Neural progenitor cell (in vitro differentiated cells): Measurements from ENCODE around the gene HTR2B. TPM values are rescaled to one million over a fixed set of nuclear protein-coding genes. Genes with fewer than 3 reads are reported as not detected.
A peak's percentile ranks its signal among the peaks of the same experiment; 100 is the strongest.

ENCODE experiments used
- DNase-seq: peaks from one replicate; pipeline ENCODE4 v3.0.0-alpha.2; 2016; ENCODE audit warnings: low spot score
- H2AFZ ChIP-seq: fragments of 200-600 bp; sonication (generic); replicated peaks from 2 replicates; pipeline ENCODE4 v1.6.1; 2016; ENCODE audit warnings: antibody characterized with exemption
- H3F3A ChIP-seq: fragments of 200-600 bp; sonication (generic); 2 replicates; pipeline ENCODE4 v1.6.1; 2016; ENCODE audit warnings: antibody characterized with exemption, low read depth
- H3K27ac ChIP-seq: fragments of 200-600 bp; sonication (generic); 2 replicates; pipeline ENCODE4 v1.5.1; 2016; ENCODE audit warnings: mild to moderate bottlenecking
- H3K27me3 ChIP-seq: fragments of 200-600 bp; sonication (generic); 2 replicates; pipeline ENCODE4 v1.6.1; 2016; ENCODE audit warnings: mild to moderate bottlenecking, moderate library complexity
- H3K36me3 ChIP-seq: fragments of 200-600 bp; sonication (generic); 2 replicates; pipeline ENCODE4 v1.5.1; 2016
- H3K4me1 ChIP-seq: fragments of 200-600 bp; sonication (generic); 2 replicates; pipeline ENCODE4 v1.6.1; 2016; ENCODE audit warnings: mixed run types
- H3K4me2 ChIP-seq: fragments of 200-600 bp; sonication (generic); 2 replicates; pipeline ENCODE4 v1.6.1; 2016
- H3K4me3 ChIP-seq: fragments of 200-600 bp; sonication (generic); 2 replicates; pipeline ENCODE4 v1.5.1; 2016
- H3K79me2 ChIP-seq: fragments of 200-600 bp; sonication (generic); 2 replicates; pipeline ENCODE4 v1.6.1; 2016; ENCODE audit warnings: low read depth
- H3K9ac ChIP-seq: fragments of 200-600 bp; sonication (generic); 2 replicates; pipeline ENCODE4 v1.6.1; 2016
- H3K9me3 ChIP-seq: fragments of 200-600 bp; sonication (generic); 2 replicates; pipeline ENCODE4 v1.5.1; 2016; ENCODE audit warnings: low read depth
- H4K20me1 ChIP-seq: fragments of 200-600 bp; sonication (generic); 2 replicates; pipeline ENCODE4 v1.6.1; 2016; ENCODE audit warnings: low read depth
- H3K27ac Mint-ChIP-seq: 3 replicates; pipeline ENCODE4 v1.8.0; 2021; ENCODE audit warnings: mixed read lengths
- H3K27me3 Mint-ChIP-seq: 2 replicates; pipeline ENCODE4 v1.8.0; 2022; ENCODE audit warnings: low read depth, mild to moderate bottlenecking, inconsistent platforms, moderate library complexity, mixed read lengths; ENCODE audit not compliant: insufficient read depth
- H3K36me3 Mint-ChIP-seq: 3 replicates; pipeline ENCODE4 v1.8.0; 2021; ENCODE audit warnings: mixed read lengths
- H3K4me1 Mint-ChIP-seq: 3 replicates; pipeline ENCODE4 v1.8.0; 2021; ENCODE audit warnings: mixed read lengths
- H3K4me3 Mint-ChIP-seq: 3 replicates; pipeline ENCODE4 v1.8.0; 2021; ENCODE audit warnings: mild to moderate bottlenecking, moderate library complexity, mixed read lengths
- H3K9me3 Mint-ChIP-seq: 3 replicates; pipeline ENCODE4 v1.8.0; 2020; ENCODE audit warnings: mixed read lengths
- EZH2 ChIP-seq: fragments of 200-600 bp; sonication (generic); IDR thresholded peaks from 2 replicates; pipeline ENCODE4 v1.6.1; 2017; ENCODE audit warnings: antibody characterized with exemption, mild to moderate bottlenecking, moderate library complexity
- EZH2phosphoT487 ChIP-seq: fragments of 200-600 bp; sonication (generic); IDR thresholded peaks from 2 replicates; pipeline ENCODE4 v1.6.1; 2017; ENCODE audit warnings: antibody characterized with exemption
- total RNA-seq: library from RNA; depleted of rRNA; stranded (reverse); fragments of >200 nt; gene quantifications from 2 replicates; pipeline ENCODE4 v1.2.3, GENCODE V29; 2015; ENCODE audit warnings: low replicate concordance
- TF ChIP-seq, protein P1 (sequence below): fragments of 200-600 bp; sonication (generic); IDR thresholded peaks from 2 replicates; pipeline ENCODE4 v1.5.1; 2017; ENCODE audit warnings: antibody characterized with exemption, mild to moderate bottlenecking

The HTR2B gene
- total RNA-seq, 1 donor from 2014 or later = not detected

DNA sequence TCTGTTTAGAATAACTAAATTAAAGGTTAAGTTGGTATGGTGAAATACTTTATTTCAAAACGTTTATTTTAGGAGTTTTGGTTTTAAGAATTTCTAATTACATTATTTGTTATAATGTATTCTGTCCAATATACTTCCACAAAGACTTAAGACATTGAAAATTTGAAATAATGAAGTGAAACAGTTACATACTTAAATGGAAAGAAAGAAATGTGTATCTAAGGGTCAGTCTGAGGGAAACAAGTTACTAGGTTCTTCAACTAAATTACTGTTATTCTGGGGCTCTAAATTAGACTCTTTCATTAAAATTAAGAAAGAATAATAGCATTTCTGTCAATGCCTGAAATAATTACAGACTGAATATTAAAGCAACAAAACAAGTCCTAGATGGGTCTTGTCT lies 7.7 kb downstream of the HTR2B start:
- TF ChIP-seq, protein P1, sequence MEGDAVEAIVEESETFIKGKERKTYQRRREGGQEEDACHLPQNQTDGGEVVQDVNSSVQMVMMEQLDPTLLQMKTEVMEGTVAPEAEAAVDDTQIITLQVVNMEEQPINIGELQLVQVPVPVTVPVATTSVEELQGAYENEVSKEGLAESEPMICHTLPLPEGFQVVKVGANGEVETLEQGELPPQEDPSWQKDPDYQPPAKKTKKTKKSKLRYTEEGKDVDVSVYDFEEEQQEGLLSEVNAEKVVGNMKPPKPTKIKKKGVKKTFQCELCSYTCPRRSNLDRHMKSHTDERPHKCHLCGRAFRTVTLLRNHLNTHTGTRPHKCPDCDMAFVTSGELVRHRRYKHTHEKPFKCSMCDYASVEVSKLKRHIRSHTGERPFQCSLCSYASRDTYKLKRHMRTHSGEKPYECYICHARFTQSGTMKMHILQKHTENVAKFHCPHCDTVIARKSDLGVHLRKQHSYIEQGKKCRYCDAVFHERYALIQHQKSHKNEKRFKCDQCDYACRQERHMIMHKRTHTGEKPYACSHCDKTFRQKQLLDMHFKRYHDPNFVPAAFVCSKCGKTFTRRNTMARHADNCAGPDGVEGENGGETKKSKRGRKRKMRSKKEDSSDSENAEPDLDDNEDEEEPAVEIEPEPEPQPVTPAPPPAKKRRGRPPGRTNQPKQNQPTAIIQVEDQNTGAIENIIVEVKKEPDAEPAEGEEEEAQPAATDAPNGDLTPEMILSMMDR = no peak
- H3K4me1 ChIP-seq = peaks cover 8% of the 10 kb centered on the region
- H3K4me3 ChIP-seq = no peak overlapping the region
- Mint-ChIP-seq H3K4me1 (no peaks in the 10 kb centered on the region), H3K27ac (no peak overlapping the region), H3K27me3 (no peaks in the 10 kb centered on the region), H3K36me3 (peaks cover 3% of the 10 kb centered on the region), H3K9me3 (no peaks in the 10 kb centered on the region), H3K4me3 (no peak overlapping the region)
- no peak overlapping the region for H3K27ac ChIP-seq
- H3K27me3 ChIP-seq = no peaks in the 10 kb centered on the region
- no peak for DNase-seq
- H3K79me2 ChIP-seq = no peaks in the 10 kb centered on the region
- no peaks in the 10 kb centered on the region for H3K9me3 ChIP-seq
- H4K20me1 ChIP-seq = peaks cover 4% of the 10 kb centered on the region
- H3F3A ChIP-seq = peaks cover 17% of the 10 kb centered on the region
- H3K4me2 ChIP-seq = no peak overlapping the region
- no peak overlapping the region for H2AFZ ChIP-seq
- H3K36me3 ChIP-seq = no peaks in the 10 kb centered on the region
- H3K9ac ChIP-seq = no peak overlapping the region

DNA sequence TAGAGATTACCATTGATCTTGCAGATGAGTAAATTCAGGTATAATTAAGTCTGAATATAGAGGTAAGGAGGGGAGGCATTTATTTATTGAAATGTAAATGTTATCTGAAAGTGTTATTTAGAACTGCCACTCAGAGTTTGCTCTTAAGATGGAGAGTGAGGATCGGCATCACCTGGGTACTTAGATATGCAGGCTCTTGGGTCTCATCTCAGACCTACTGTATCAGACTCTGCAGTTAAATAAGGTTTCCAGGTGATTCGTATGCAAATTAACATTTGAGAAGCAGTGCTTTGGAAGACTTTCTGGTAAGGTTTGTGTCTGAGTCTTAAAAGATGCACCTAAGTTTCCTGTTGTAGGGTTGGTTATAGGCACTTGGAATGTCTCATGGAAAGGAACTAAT lies 9.2 kb downstream of the HTR2B start:
- DNase-seq = no peak

DNA sequence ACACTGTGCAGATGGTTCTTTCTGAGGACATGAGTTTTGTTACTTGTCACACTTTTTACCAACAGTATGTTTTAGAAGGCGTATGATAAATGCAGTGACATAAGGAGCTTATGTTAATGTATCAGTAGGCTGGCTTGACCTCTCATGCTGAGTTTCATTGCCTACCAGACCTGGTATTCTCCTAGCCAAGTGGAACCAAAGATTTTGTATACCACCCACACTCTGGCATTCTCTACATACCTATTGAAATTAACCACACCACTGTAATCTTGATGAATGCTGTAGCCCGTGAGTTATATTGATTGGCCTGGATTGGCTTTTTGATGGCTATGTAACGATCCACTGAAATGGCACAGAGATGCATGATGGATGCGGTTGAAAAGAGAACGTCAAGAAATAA lies 11.4 kb downstream of the HTR2B start:
- H3K4me3 ChIP-seq = no peak overlapping the region

More for the DNA sequence above, 9.2 kb downstream of the HTR2B start:
- H3F3A ChIP-seq = peaks cover 9% of the 10 kb centered on the region
- peaks cover 4% of the 10 kb centered on the region for H4K20me1 ChIP-seq
- H3K4me1 Mint-ChIP-seq = no peaks in the 10 kb centered on the region
- H3K9me3 Mint-ChIP-seq = no peaks in the 10 kb centered on the region
- no peak overlapping the region for H3K4me3 ChIP-seq
- H3K4me1 ChIP-seq = peaks cover 8% of the 10 kb centered on the region
- H3K4me3 Mint-ChIP-seq = no peak overlapping the region
- H3K79me2 ChIP-seq = no peaks in the 10 kb centered on the region
- H3K4me2 ChIP-seq = no peak overlapping the region
- H3K9me3 ChIP-seq = no peaks in the 10 kb centered on the region
- no peak overlapping the region for H3K27ac Mint-ChIP-seq
- no peak overlapping the region for H2AFZ ChIP-seq
- H3K36me3 ChIP-seq = no peaks in the 10 kb centered on the region
- TF ChIP-seq EZH2 (no peak), EZH2phosphoT487 (no peak)
- TF ChIP-seq, protein P1 = no peak
- no peaks in the 10 kb centered on the region for H3K27me3 ChIP-seq
- no peak overlapping the region for H3K9ac ChIP-seq
- peaks cover 5% of the 10 kb centered on the region for H3K36me3 Mint-ChIP-seq
- no peak overlapping the region for H3K27ac ChIP-seq
- no peaks in the 10 kb centered on the region for H3K27me3 Mint-ChIP-seq

More for the DNA sequence above, 11.4 kb downstream of the HTR2B start:
- Histone ChIP-seq H3F3A (peaks cover 7% of the 10 kb centered on the region), H4K20me1 (peaks cover 4% of the 10 kb centered on the region), H3K4me1 (peaks cover 8% of the 10 kb centered on the region), H2AFZ (no peak overlapping the region), H3K9ac (no peak overlapping the region), H3K27ac (no peak overlapping the region), H3K79me2 (no peaks in the 10 kb centered on the region), H3K9me3 (no peaks in the 10 kb centered on the region), H3K36me3 (no peaks in the 10 kb centered on the region), H3K4me2 (no peak overlapping the region), H3K27me3 (no peaks in the 10 kb centered on the region)
- no peaks in the 10 kb centered on the region for H3K27me3 Mint-ChIP-seq
- H3K4me1 Mint-ChIP-seq = no peaks in the 10 kb centered on the region
- H3K9me3 Mint-ChIP-seq = no peaks in the 10 kb centered on the region
- H3K36me3 Mint-ChIP-seq = peaks cover 14% of the 10 kb centered on the region
- no peak overlapping the region for H3K4me3 Mint-ChIP-seq
- no peak overlapping the region for H3K27ac Mint-ChIP-seq
- DNase-seq = peak; percentile 14
- TF ChIP-seq EZH2phosphoT487 (no peak), EZH2 (no peak)
- TF ChIP-seq, protein P1 = no peak
